Stimulated activated CD4-positive, alpha-beta T cell treated with anti-CD3 and anti-CD28 coated beads, Interleukin-4, amount 100 ng/mL, for 48 hours (primary cell): ENCODE measurements around the gene FAM241B.

Experiments
- DNase-seq, 2 donors: peaks; one replicate each; pipeline ENCODE4 v3.0.0-alpha.2; 2020; ENCODE audit warnings: low read depth in 2 of 2

FAM241B gene

GRCh38 chr10:69649786-69650550 is 19.9 kb downstream of the FAM241B start:
- DNase-seq: no peak

GRCh38 chr10:69650589-69651261 is 20.7 kb downstream of the FAM241B start:
- DNase-seq: no peak

- no peak for DNase-seq
These were observed 21.3 kb downstream of the FAM241B start for GRCh38 chr10:69651362-69651761.

- DNase-seq: no peak
These were observed 22.2 kb downstream of the FAM241B start for GRCh38 chr10:69652111-69652856.

- DNase-seq: no peak
These were observed 22.8 kb downstream of the FAM241B start for GRCh38 chr10:69652857-69653199.

GRCh38 chr10:69653561-69653960 is 23.5 kb downstream of the FAM241B start:
- DNase-seq: no peak

- no peak for DNase-seq
These were observed 25.2 kb downstream of the FAM241B start for GRCh38 chr10:69655124-69655867.

- no peak for DNase-seq
These were observed 26.0 kb downstream of the FAM241B start for GRCh38 chr10:69655868-69656555.

- no peak for DNase-seq
These were observed 26.8 kb downstream of the FAM241B start for GRCh38 chr10:69656742-69657269.

GRCh38 chr10:69657430-69657829 is 27.4 kb downstream of the FAM241B start:
- DNase-seq: no peak

GRCh38 chr10:69657866-69658265 is 27.8 kb downstream of the FAM241B start:
- no peak for DNase-seq

GRCh38 chr10:69659241-69660038 is 29.4 kb downstream of the FAM241B start:
- no peak for DNase-seq

GRCh38 chr10:69660296-69660695 is 30.2 kb downstream of the FAM241B start:
- DNase-seq: no peak

- no peak for DNase-seq
These were observed 31.5 kb downstream of the FAM241B start for GRCh38 chr10:69661414-69662172.

GRCh38 chr10:69662173-69662877 is 32.3 kb downstream of the FAM241B start:
- no peak for DNase-seq

GRCh38 chr10:69662901-69663300 is 32.9 kb downstream of the FAM241B start:
- no peak for DNase-seq

GRCh38 chr10:69663369-69663947 is 33.4 kb downstream of the FAM241B start:
- no peak for DNase-seq

GRCh38 chr10:69665474-69666320 is 35.6 kb downstream of the FAM241B start:
- DNase-seq: no peak
